Endothelial cell of umbilical vein (primary cell): Measurements from ENCODE around the gene CARS1.

Experiments used
- CTCF ChIP-seq, 2 donors: IDR thresholded peaks; 1 replicate in 1 of 2; 2 replicates in 1 of 2; pipeline ENCODE4 v1.5.1; 2011; ENCODE audit warnings: low read length in 2 of 2, mild to moderate bottlenecking in 2 of 2, moderate library complexity in 2 of 2, control low read depth in 1 of 2, inconsistent platforms in 1 of 2, low read depth in 1 of 2; ENCODE audit not compliant: insufficient read depth in 1 of 2; ENCODE audit errors: extremely low read depth in 1 of 2
- EZH2 ChIP-seq: IDR thresholded peaks from 2 replicates; pipeline ENCODE4 v1.6.1; 2012; ENCODE audit warnings: borderline replicate concordance, low read depth, mild to moderate bottlenecking, moderate library complexity, low read length, inconsistent platforms; ENCODE audit not compliant: severe bottlenecking
- GATA2 ChIP-seq: IDR thresholded peaks from 2 replicates; pipeline ENCODE4 v1.7.0; 2011; ENCODE audit warnings: low read depth, mild to moderate bottlenecking, moderate library complexity, mixed read lengths, low read length; ENCODE audit not compliant: insufficient read length, insufficient read depth
- JUN ChIP-seq: IDR thresholded peaks from 2 replicates; pipeline ENCODE4 v1.6.1; 2011; ENCODE audit warnings: borderline replicate concordance, low read depth; ENCODE audit not compliant: insufficient read length, insufficient read depth
- MAX ChIP-seq: IDR thresholded peaks from 2 replicates; pipeline ENCODE4 v1.6.1; 2011; ENCODE audit not compliant: insufficient read depth, insufficient read length
- POLR2A ChIP-seq: IDR thresholded peaks from 2 replicates; pipeline ENCODE4 v1.6.1; 2012; ENCODE audit warnings: low read depth, mild to moderate bottlenecking, control low read depth, low read length
- POLR2AphosphoS5 ChIP-seq: IDR thresholded peaks from 2 replicates; pipeline ENCODE4 v1.6.1; 2012; ENCODE audit warnings: low read depth, mild to moderate bottlenecking, control low read depth, low read length, moderate library complexity; ENCODE audit not compliant: insufficient read depth

DNA sequence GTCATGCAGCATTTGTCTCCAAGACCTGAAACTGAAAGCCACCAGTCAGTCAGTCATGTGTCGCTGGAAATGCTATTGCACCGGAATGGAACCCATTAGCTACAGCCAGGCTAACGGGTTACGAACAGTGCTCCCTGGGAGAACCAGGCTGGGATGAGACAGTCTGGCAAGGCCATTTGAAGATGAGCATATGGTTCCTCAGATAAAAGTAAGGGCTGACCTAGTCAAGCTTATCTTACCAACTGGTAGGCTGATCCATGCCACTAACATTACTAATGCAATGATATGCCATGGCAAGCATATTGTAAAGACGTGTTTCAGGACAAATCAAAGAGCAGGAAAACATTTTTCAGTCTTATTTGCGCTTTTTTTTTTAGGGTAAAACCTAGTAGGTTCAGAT, 93.5 kb downstream of the CARS1 start:
- TF ChIP-seq EZH2 (no peak), CTCF (IDR thresholded peaks at IDR 0.05; ENCODE audit: extremely low read depth in 1 of 2, insufficient read depth in 1 of 2, low read depth in 1 of 2, low read length in 2 of 2) (no peak), MAX (no peak), POLR2A (no peak), GATA2 (no peak), POLR2AphosphoS5 (no peak), JUN (no peak)
